NCI-H1436 treated with DMSO at 0.1 percent for 48 hours (cell line): Measurements from ENCODE around the gene TTLL11.

ENCODE experiments used
- DNase-seq: peaks from one replicate; lab custom pipeline; 2025; lab: John Stamatoyannopoulos, UW

TTLL11 gene

GRCh38 chr9:121830441-121831140 is 262.5 kb downstream of the TTLL11 start:
- no peak for DNase-seq

DNA sequence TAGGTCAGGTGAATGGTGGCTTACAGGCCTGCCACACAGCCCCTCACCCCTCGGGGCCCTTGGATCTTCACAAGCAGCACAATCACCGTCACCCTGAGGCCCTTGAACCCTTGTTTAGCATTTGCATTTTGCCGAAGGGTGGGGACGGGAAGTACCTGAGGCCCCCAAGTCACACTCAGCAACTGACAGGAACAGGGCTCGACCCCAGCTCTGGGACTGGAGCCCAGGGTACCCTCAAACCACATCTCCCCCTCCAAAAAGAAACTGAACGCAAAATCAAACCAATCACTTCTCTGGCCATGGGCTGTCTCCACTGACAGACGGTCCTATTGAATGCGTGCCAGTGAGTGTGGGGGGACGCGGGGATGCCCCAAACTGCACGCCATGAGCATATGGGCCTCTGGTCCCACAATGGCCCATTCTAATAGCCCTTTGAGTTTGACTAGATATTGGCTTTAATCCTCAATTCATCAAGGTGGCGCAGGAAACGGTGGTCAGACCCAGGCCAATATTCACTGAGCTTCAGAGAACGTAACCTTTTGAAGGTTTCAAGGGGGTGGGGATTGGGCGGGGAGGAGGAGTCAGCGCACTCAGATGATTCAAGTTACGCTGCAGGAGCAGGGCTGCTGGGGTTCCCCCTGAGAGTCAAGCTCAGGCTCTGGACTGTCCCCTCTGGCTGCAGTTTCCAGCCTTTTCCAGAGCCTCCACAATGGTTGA is 265.7 kb downstream of the TTLL11 start:
- DNase-seq, result no peak

DNA sequence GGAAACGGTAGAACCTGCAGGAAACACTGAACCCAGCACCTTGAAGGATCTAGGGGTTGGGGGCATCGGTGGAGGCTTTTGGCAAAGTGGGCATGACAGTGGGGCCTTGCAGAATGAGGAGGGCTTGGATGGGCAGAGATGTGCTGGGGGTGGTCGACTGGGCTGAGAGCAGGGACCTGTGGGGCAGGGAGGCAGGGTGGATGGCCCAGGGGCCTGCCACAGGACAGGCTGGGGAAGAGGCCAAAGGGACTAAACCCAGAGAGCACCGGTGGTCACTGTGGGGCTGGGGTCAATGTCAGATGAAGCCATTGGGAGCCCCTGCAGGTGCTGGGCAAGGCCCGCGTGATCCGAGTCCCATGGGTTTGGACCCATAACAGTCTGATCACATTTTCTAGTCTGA is 266.4 kb downstream of the TTLL11 start:
- no peak for DNase-seq

- no peak for DNase-seq
Observed at GRCh38 chr9:121825031-121825691, 267.9 kb downstream of the TTLL11 start.

- DNase-seq, result no peak
Observed at GRCh38 chr9:121824651-121825030, 268.5 kb downstream of the TTLL11 start.

GRCh38 chr9:121823451-121824169 is 269.5 kb downstream of the TTLL11 start:
- DNase-seq, result no peak

DNA sequence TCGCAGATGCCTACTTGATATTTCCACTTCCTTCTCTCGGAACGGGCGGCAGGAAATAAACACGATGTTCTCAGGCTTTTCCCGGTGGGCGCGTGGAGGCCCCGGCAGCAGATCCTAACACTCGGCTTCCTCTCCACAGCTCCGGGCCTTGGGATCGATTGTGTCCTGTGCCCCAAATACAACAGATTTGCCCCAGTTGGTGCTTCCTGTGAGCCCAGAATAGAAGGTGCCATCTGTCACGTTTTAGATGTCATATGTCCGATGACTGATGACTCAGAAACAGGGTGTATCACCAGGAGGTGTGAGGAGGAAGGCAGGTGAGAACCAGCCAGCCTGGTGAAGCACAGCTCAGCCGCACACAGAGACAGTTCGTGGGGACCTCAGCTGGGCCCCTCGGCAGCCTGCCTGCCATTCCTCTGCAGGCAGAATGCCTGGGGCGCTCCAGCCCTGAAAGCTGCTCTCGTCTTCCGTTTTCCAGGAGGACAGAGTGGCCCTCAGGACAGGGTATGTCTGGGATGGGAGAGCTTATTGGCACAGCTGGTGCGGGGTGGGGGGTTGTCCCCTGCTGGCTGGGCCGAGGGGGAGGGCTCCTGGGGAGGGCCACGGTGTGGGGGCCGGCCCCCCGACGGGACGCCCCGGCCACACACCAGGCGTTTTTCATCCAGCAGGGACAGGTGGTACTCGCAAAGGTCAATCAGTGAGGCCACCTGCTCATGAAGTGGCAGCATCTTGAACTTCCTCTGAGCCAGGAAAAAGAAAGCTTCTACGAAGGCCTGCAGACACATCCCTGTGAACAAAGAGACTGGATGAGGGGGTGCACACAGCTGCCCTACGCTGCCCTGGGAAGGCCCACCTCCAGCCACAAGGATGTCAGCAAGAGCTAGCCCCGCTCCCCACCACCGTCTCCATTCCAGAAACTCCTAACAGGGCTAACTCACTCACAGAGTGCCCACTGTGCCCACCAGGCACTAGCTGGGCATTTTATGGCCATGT is 270.7 kb downstream of the TTLL11 start:
- DNase-seq, result no peak

DNA sequence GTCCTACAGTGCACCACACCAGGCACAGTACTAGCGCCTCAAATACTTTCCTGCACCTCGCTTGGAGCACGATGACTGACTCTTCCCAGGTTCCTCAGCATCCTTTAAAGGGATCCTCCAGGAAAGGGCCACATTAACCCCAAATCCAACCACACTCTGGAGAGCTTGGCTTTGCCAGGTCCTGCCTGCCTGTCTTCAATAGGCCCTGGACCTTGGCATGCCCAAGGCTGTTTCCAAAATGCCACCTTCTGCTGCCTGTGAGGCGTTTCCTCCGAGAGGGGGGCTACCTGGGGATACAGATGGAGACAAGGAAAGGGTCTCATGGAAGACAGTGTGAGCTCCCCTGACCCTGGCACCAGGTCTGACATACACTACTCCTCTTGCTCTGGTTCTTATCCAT is 271.8 kb downstream of the TTLL11 start:
- no peak for DNase-seq

DNA sequence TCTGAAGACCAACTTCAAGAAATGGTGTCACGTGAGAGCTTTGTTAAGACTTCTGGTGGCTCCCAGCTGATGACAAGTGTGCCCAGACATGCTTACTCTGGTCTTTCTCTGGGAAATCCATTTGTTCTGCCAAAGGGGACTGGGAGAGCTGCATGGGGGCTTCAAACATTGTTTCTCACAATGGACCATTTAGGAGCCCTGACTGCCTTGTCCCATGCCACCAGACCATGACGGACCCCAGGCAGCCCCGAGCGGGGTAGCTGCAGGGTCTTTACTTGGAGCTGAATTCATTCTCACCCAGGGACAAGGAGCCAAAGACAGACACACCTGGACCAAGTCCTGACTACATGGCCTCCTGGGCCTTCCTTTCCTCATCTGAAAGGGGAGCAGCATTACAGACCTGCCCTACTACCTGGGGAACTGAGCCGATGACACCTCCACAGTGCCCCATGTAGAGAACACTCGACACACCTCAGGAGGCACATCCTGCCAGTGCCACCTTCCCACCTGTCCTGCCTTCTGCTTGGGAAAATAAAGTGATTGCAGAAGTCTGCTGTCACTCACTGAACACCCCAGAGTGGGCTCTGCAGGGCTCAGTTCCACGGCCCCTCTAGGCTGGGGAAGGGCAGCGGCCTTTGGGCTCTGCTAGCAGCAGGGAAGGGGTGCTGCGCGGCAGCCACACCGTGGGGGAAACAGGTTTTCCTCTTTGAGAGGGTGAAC is 272.7 kb downstream of the TTLL11 start:
- DNase-seq, result no peak

DNA sequence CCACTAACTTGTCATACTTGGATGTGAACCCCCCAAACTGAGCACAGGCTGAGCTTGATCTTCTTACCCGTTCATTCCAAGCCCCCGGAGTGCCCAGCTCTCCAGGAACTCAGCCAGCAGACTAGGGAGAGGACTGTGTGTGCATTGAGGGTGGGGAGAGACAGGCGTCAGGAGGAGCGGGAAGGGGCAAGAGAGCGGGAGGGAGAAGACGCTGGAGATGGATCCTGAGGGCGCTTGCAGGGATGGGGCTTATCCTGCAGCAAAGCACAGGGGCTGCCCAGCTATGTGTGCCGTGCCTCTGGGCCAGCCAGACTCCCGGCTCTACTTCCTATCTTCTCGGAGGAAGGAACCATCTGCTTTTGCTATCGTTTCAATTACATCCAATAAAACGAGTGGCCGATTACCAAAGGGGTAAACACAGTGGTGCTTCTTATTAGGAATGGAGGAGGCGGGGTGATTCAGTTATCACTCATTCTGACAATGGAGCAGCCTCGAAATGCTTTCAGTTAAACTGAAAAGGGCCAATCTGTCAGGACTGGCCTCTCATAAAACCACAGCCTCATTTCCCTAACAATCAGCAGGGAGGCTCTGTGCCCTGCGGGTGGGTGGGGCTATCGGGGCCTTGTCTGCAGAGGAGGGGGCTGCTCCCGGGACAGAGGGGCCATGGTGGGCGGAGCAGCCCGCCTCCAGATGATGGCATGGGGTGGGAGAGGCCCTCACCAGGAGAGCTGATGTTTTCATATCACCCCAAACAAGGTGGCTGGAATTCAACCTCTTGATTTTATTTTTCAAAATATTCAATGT is 273.5 kb downstream of the TTLL11 start:
- no peak for DNase-seq

DNA sequence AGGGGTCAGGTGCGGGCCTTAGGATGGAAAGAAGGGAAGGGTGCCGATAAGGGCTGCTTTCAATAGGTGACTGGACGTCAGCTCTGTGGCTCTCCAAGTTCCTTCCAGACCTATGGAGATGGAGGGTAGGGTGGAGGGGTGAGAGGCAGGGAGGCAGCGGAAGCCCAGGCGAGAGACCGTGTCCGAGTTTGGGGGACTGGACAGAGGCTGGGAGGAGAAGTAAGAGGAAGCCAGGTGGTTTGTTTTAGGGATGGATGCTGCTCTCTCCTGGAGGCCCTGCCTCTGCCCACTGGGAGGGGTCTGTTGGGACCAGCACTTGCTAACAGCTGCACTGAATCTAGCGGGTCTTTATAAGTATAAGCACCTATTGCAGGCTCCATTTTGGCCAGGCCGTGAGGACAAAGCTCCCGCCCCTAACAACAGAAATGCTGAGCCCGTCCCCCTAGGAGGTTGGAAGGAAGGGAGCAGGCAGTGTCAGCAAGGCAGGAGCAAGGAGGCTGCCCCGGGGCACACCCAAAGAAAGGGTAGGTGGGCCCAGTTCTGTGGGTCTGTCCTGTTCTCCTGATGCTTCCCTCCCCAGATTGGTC is 274.2 kb downstream of the TTLL11 start:
- DNase-seq, result no peak

DNA sequence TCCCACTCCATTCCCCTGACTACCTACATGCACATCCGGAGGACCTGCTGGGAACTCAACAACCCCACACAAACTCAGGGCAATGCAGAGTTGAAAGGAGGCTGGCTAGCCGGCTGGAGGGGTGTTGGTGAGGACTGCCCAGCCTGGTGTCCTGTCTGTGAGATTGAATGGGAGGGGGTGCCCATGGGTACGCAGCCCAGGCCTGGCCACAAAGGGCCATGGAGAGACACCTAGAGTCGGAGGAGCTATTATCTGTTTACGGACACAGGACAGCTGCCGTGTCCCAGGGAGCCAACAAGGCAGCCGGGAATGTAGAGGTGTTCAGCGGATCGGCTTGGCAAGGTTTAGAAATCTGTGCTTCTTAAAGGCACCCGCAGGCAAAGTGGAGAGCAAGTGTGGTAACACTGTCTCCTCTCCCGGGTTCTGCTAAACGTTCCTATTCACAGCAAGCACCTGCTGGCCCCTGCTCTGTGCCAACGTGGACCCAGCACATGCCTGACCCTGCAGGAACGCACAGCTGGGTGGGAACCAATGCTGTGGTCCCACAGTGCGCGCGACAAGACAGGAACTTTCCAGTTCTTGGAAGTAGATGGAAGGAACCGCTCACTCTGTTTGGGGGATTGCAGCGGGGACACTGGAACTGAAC is 275.0 kb downstream of the TTLL11 start:
- no peak for DNase-seq

GRCh38 chr9:121817476-121817875 is 275.6 kb downstream of the TTLL11 start:
- no peak for DNase-seq

DNA sequence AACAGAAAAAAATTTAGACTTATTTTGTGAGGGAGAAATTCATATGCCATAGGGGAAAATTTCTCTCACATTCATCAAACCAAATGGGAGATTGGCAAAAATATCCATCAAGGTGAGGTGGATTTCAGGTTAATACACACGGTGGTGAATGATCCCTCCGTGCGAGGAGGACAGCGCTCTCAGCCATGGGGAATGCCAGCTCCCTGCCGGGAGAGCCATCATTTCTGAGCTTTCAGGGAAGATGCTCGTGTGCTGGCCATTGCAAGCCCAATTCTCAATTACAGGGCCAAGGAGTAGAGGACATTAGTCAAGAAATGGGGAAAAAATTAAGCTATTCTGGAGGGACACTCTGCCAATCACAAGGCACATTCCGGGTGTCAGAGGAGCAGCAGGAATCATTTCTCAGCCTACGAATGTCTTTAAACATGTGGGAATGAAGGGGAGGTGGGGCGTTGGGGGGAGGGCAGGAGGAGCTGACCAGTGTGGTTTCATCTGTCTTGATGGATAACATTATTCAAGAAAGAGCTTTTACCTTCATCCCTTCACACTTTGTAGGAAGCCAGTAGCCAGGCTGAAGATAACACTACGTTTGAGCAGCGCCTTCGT is 276.2 kb downstream of the TTLL11 start:
- no peak for DNase-seq

DNA sequence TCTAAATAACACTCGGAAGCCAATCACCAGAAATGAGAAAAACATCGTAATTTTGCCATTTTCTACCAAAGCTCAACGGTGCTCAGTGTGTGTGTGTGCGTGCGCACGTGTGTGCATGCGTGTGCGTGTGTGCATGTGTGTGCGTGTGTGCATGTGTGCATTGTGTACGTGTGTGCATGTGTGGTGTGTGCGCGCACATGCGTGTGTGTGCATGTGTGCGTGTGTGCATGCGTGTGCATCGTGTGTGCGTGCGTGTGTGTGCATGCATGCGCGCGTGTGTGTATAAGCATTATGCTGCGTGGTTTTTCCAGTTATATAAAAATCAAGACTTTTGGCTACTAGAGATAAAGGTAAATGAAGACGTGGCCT is 276.7 kb downstream of the TTLL11 start:
- no peak for DNase-seq

DNA sequence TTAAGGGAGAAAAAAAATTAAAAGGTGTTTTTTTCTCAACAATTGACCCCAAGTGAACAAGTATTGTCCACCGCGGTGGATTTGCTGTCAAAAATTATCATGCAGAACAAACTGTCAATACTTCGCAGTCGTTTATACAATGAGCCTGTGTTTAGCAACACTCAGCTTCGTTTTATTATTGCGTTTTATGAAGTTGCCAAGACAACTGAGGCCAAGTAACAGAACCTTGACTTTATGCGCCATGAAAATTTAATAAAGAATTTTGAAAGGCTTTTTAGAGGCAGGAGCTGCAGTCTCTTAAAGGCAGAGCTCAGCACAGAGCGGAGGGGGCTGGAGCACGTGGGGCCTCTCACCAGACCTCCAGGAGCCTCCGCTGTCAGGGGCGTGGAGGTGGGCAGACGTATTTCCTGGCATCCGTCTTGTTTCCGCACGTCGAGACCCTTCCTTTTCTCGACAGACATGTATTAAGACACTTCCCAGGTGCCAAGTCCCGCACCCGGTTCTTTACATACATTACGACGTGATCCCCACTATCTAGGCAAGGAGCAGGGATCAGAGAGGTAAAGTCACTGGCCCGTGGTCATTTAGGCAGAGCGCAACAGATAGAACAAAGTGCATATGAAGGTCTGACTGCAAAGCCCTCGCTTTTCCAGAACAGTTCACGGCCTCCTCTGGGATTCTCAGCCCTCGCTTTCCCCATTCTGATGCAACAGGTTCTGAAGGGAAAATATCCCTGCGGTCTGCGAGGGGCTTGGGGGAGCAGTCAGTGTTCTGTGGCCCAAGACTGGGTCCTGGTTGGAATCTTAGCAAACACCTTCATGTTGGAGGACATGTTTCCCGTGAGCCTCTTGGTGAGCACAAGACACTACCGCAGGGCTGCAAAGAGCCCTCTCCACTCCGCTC is 277.3 kb downstream of the TTLL11 start:
- no peak for DNase-seq

GRCh38 chr9:121815084-121815483 is 278.0 kb downstream of the TTLL11 start:
- DNase-seq, result no peak

DNA sequence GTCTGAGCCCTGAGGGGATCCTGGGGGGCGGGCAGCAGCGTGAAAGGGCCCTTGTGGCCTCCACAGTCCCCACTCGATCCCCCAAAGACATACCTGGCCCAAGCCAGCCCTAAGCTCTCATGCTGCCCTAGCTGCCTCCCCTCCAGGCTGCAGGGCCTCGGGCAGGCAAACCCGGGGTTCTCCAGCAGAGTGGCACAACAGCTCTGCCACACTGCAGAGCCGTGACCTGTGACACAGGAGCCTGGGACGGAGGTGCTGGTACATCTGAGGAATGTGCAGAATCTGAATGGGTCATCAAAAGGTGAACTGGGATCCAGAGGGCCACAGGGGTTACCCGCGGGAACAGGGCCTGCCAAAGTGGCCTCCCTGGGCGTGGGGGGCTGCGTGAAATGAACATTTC is 278.5 kb downstream of the TTLL11 start:
- DNase-seq, result no peak
